ENCODE measurements around the gene NTNG1.

NTNG1 gene

GRCh38 chr1:107264007-107264406 is 123.2 kb downstream of the NTNG1 start:
- DNase-seq, result no peak

- DNase-seq, result peak; percentile 15
Observed at GRCh38 chr1:107264561-107264960, 123.7 kb downstream of the NTNG1 start.

GRCh38 chr1:107267489-107267888 is 126.7 kb downstream of the NTNG1 start:
- no peak for DNase-seq

- no peak for DNase-seq
Observed at GRCh38 chr1:107272321-107272720, 131.5 kb downstream of the NTNG1 start.

GRCh38 chr1:107273515-107273914 is 132.7 kb downstream of the NTNG1 start:
- DNase-seq, result no peak

- DNase-seq, result no peak
Observed at GRCh38 chr1:107274227-107274626, 133.4 kb downstream of the NTNG1 start.

- no peak for DNase-seq
Observed at GRCh38 chr1:107276247-107276646, 135.4 kb downstream of the NTNG1 start.

GRCh38 chr1:107277022-107277421 is 136.2 kb downstream of the NTNG1 start:
- DNase-seq, result peak; percentile 13

- no peak for DNase-seq
Observed at GRCh38 chr1:107286125-107286524, 145.3 kb downstream of the NTNG1 start.

GRCh38 chr1:107291987-107292386 is 151.1 kb downstream of the NTNG1 start:
- DNase-seq, result no peak

GRCh38 chr1:107293901-107294613 is 153.2 kb downstream of the NTNG1 start:
- no peak for DNase-seq

- no peak for DNase-seq
Observed at GRCh38 chr1:107294686-107295085, 153.8 kb downstream of the NTNG1 start.

GRCh38 chr1:107297681-107298080 is 156.8 kb downstream of the NTNG1 start:
- DNase-seq, result no peak

GRCh38 chr1:107298526-107298925 is 157.7 kb downstream of the NTNG1 start:
- DNase-seq, result no peak

- no peak for DNase-seq
Observed at GRCh38 chr1:107299521-107299920, 158.7 kb downstream of the NTNG1 start.

GRCh38 chr1:107309962-107310361 is 169.1 kb downstream of the NTNG1 start:
- no peak for DNase-seq

GRCh38 chr1:107315652-107316051 is 174.8 kb downstream of the NTNG1 start:
- no peak for DNase-seq

- no peak for DNase-seq
Observed at GRCh38 chr1:107318932-107319331, 178.1 kb downstream of the NTNG1 start.

- DNase-seq, result no peak
Observed at GRCh38 chr1:107323784-107324183, 182.9 kb downstream of the NTNG1 start.

- no peak for DNase-seq
Observed at GRCh38 chr1:107326824-107327445, 186.1 kb downstream of the NTNG1 start.

- no peak for DNase-seq
Observed at GRCh38 chr1:107327446-107327845, 186.6 kb downstream of the NTNG1 start.

GRCh38 chr1:107328087-107328486 is 187.2 kb downstream of the NTNG1 start:
- DNase-seq, result no peak

GRCh38 chr1:107339775-107340174 is 198.9 kb downstream of the NTNG1 start:
- DNase-seq, result no peak

GRCh38 chr1:107342316-107342715 is 201.5 kb downstream of the NTNG1 start:
- no peak for DNase-seq

- no peak for DNase-seq
Observed at GRCh38 chr1:107342768-107343167, 201.9 kb downstream of the NTNG1 start.

Measured in HCEC 1CT (cell line).